ENCODE results near the gene CD22. TPM values are rescaled to one million over a fixed set of nuclear protein-coding genes. Genes with fewer than 3 reads are reported as not detected.

CD22 gene
- total and polyA plus RNA-seq, 8 donors, result 5.2 to 63.2 (median 12.0) TPM

DNA sequence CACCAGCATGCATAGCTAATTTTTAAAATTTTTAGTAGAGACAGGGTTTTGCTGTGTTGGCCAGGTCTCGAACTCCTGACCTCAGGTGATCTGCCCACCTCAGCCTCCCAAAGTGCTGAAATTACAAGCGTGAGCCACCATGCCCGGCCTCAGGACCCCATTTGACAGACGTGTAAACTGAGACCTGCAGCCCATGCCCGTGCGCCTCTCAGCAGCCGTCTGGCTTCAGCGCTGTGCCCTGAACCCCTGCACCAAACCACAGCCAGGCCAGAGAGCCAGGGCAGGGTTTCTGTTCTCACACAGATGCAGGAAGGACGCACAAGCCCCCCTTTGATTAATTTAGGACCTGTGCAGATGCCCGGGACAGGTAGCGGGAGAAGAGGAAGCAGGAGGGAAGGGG lies 11.4 kb downstream of the CD22 start:
- Histone ChIP-seq H3K36me3 (no peaks in the 10 kb centered on the region), H3K4me1 (peaks cover 0 to 4% of the 10 kb centered on the region in 2 donors), H3K27ac (no peak overlapping the region), H3K9me3 (no peaks in the 10 kb centered on the region), H3K27me3 (peaks cover 0 to 7% of the 10 kb centered on the region in 2 donors), H3K4me3 (no peak overlapping the region)
- ATAC-seq (no peak), DNase-seq (peak in 1 of 4 donors; percentile 58)
- TF ChIP-seq, protein P1, sequence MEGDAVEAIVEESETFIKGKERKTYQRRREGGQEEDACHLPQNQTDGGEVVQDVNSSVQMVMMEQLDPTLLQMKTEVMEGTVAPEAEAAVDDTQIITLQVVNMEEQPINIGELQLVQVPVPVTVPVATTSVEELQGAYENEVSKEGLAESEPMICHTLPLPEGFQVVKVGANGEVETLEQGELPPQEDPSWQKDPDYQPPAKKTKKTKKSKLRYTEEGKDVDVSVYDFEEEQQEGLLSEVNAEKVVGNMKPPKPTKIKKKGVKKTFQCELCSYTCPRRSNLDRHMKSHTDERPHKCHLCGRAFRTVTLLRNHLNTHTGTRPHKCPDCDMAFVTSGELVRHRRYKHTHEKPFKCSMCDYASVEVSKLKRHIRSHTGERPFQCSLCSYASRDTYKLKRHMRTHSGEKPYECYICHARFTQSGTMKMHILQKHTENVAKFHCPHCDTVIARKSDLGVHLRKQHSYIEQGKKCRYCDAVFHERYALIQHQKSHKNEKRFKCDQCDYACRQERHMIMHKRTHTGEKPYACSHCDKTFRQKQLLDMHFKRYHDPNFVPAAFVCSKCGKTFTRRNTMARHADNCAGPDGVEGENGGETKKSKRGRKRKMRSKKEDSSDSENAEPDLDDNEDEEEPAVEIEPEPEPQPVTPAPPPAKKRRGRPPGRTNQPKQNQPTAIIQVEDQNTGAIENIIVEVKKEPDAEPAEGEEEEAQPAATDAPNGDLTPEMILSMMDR (IDR thresholded peaks at IDR 0.05), result no peak
- intact Hi-C loops (cut with DNase I), result no loop called here

DNA sequence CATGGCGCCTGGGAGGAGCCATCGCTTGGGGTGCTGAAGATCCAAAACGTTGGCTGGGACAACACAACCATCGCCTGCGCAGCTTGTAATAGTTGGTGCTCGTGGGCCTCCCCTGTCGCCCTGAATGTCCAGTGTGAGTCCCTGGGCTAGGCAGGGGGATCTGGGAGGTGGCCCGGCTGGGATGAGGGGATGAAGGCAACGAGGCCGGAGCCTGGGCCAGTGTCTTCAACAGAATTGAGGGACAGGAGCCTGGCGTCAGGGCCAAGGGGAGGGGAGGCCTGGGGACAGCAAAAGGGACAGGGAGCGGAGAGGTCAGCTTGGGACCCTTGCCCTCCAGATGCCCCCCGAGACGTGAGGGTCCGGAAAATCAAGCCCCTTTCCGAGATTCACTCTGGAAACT lies 12.0 kb downstream of the CD22 start:
- TF ChIP-seq, protein P1 (IDR thresholded peaks at IDR 0.05), result no peak
- DNase-seq, result peak in 1 of 4 donors; percentile 54
- no peaks in the 10 kb centered on the region for H3K9me3 ChIP-seq
- no peak for ATAC-seq
- no peak overlapping the region for H3K27ac ChIP-seq
- H3K4me1 ChIP-seq, result peaks cover 0 to 10% of the 10 kb centered on the region in 2 donors
- H3K4me3 ChIP-seq, result no peak overlapping the region
- intact Hi-C loops (cut with DNase I), result no loop called here
- peaks cover 0 to 12% of the 10 kb centered on the region in 2 donors for H3K27me3 ChIP-seq
- H3K36me3 ChIP-seq, result no peaks in the 10 kb centered on the region

DNA sequence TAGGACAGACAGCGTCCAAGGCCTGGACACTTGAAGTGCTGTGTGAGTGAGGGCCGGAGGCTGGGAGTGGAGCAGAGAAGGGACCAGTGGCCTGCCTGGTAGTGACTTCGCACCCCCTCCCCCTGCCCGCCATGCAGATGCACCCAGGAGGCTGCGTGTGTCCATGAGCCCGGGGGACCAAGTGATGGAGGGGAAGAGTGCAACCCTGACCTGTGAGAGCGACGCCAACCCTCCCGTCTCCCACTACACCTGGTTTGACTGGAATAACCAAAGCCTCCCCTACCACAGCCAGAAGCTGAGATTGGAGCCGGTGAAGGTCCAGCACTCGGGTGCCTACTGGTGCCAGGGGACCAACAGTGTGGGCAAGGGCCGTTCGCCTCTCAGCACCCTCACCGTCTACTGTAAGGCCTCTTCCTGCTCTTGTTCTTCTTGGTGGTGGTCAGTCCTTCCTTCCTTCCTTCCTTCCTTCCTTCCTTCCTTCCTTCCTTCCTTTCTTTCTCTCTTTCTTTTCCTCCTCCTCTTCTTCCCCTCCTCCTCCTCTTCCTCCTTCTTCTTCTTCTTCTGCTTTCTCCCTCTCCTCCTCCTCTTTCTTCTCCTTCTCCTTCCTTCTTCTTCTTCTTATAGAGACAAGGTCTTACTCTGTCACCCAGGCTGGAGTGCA lies 12.7 kb downstream of the CD22 start:
- Histone ChIP-seq H3K4me1 (peaks cover 0 to 17% of the 10 kb centered on the region in 2 donors), H3K27ac (no peak overlapping the region), H3K4me3 (no peak overlapping the region), H3K27me3 (peaks cover 0 to 19% of the 10 kb centered on the region in 2 donors), H3K36me3 (no peaks in the 10 kb centered on the region), H3K9me3 (no peaks in the 10 kb centered on the region)
- TF ChIP-seq, protein P1 (IDR thresholded peaks at IDR 0.05), result no peak
- intact Hi-C loops (cut with DNase I), result no loop called here
- peak in 1 of 4 donors; percentile 62 for DNase-seq
- ATAC-seq, result no peak

DNA sequence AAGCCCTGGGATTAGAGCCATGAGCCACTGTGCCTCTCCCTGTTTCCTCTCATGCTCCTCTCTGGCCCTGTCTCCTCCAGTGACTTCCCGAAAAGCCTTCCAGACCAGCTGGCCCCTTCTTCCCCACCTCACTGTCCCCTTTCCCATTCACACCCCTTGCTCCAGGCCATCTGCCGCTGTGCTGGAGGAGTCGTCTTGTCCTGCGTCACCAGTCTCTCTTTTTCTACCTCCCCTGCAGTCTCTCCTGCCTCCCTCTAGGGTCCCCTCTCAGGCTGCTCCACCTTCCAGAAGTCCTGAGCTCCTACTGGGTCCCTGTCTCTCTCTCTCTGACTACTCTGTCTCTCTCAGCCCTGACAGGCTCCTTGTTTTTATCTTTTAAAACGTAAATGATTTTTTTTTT lies 13.4 kb downstream of the CD22 start:
- Histone ChIP-seq H3K9me3 (no peaks in the 10 kb centered on the region), H3K4me3 (no peak overlapping the region), H3K27me3 (peaks cover 0 to 21% of the 10 kb centered on the region in 2 donors), H3K27ac (no peak overlapping the region), H3K4me1 (peaks cover 0 to 24% of the 10 kb centered on the region in 2 donors), H3K36me3 (no peaks in the 10 kb centered on the region)
- ATAC-seq (no peak), DNase-seq (peak in 1 of 4 donors; percentile 39)
- TF ChIP-seq, protein P1 (IDR thresholded peaks at IDR 0.05), result no peak
- intact Hi-C loops (cut with DNase I), result no loop called here

DNA sequence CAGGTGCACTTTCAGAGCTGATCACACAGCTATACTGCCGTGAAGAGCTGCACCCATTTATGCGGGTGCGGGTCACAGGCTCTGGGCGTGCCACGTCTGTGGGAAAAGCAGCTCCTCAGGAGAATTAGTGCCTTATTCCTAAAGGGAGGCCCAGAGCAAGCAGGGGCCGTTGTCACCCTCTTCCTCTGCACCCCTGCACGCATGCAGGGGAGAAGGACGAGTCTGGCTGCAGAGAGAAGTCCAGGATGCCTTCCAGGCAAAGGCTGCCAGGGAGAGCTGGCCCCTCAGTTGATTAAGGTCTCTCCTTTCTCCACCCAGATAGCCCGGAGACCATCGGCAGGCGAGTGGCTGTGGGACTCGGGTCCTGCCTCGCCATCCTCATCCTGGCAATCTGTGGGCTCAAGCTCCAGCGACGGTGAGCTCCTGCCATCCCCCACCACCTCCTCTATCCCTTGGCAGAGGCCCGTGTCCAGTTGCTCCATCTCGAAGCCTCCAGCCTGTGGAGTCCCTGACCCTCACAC lies 15.6 kb downstream of the CD22 start:
- ATAC-seq, result no peak
- no peaks in the 10 kb centered on the region for H3K9me3 ChIP-seq
- H3K36me3 ChIP-seq, result no peaks in the 10 kb centered on the region
- no peak overlapping the region for H3K27ac ChIP-seq
- peaks cover 0 to 39% of the 10 kb centered on the region in 2 donors for H3K4me1 ChIP-seq
- TF ChIP-seq, protein P1 (IDR thresholded peaks at IDR 0.05), result no peak
- H3K4me3 ChIP-seq, result no peak overlapping the region
- intact Hi-C loops (cut with DNase I), result no loop called here
- DNase-seq, result peak in 1 of 4 donors; percentile 53
- peaks cover 0 to 21% of the 10 kb centered on the region in 2 donors for H3K27me3 ChIP-seq
